Kidney (tissue), 14 donors: Measurements from ENCODE around the gene ARHGEF40. TPM values are rescaled to one million over a fixed set of nuclear protein-coding genes. Genes with fewer than 3 reads are reported as not detected.

Source experiments
- DNase-seq, 5 donors: peaks; one replicate each; pipeline ENCODE4 v3.0.0-alpha.2; 2013 to 2020
- FAIRE-seq: peaks from 2 replicates; lab custom pipeline; 2012; peaks lifted over from hg19 to GRCh38; lab: Jason Lieb, UNC
- H3K27ac ChIP-seq, 2 donors: one replicate each; pipeline ENCODE4 v1.7.0; 2013; ENCODE audit warnings: low read depth in 2 of 2, low read length in 2 of 2, inconsistent platforms in 1 of 2
- H3K27me3 ChIP-seq: one replicate; pipeline ENCODE4 v1.7.1; 2013; ENCODE audit warnings: low read length, inconsistent platforms; ENCODE audit not compliant: control insufficient read depth, insufficient read depth
- H3K36me3 ChIP-seq, 3 donors: one replicate each; pipeline versions ENCODE4 v1.7.0 to v1.7.1; 2013; ENCODE audit warnings: low read length in 3 of 3, control low read depth in 1 of 3, inconsistent platforms in 1 of 3; ENCODE audit not compliant: insufficient read depth in 3 of 3, control insufficient read depth in 2 of 3
- H3K4me1 ChIP-seq, 3 donors: one replicate each; pipeline versions ENCODE4 v1.7.0 to v1.7.1; 2013; ENCODE audit warnings: low read length in 3 of 3, inconsistent platforms in 1 of 3, low read depth in 1 of 3; ENCODE audit not compliant: control insufficient read depth in 2 of 3, insufficient read depth in 2 of 3
- H3K4me3 ChIP-seq, 3 donors: one replicate each; pipeline versions ENCODE4 v1.7.0 to v1.8.1; 2013; ENCODE audit warnings: low read length in 3 of 3, control low read depth in 1 of 3, inconsistent platforms in 1 of 3
- H3K9ac ChIP-seq, 3 donors: one replicate each; pipeline versions ENCODE4 v1.7.0 to v1.7.1; 2013; ENCODE audit warnings: low read length in 3 of 3, control low read depth in 1 of 3, inconsistent platforms in 1 of 3
- H3K9me3 ChIP-seq, 3 donors: one replicate each; pipeline versions ENCODE4 v1.7.0 to v1.7.1; 2013; ENCODE audit warnings: low read length in 3 of 3, control low read depth in 1 of 3, inconsistent platforms in 1 of 3; ENCODE audit not compliant: control insufficient read depth in 2 of 3, insufficient read depth in 1 of 3
- intact Hi-C: fragments of 100-400 bp; cut with DNase I; formaldehyde crosslinking; loops from one replicate; pipeline ENCODE4 v1.11.1; 2022
- polyA plus RNA-seq: library from polyadenylated mRNA; stranded (reverse); fragments of 350-450 nt; fragmentation: Illumina TruSeq; extraction: RNeasy Lipid Tissue Mini Kit (QIAGEN cat#74804); gene quantifications from one replicate; pipeline ENCODE4 v1.2.3, GENCODE V29; 2014; ENCODE audit warnings: low read depth, low replicate concordance; ENCODE audit not compliant: insufficient read depth
- total RNA-seq: library from RNA; stranded (reverse); fragmentation: NEBNext Ultra II Directional; extraction: Animal tissue kit (Norgen Biotek cat#: 25700); gene quantifications from one replicate; pipeline ENCODE4 v1.2.1, GENCODE V29; 2021
- TF ChIP-seq, protein P1 (sequence below): IDR thresholded peaks from 3 replicates; pipeline ENCODE4 v1.5.1; 2012; ENCODE audit warnings: mild to moderate bottlenecking, moderate library complexity, borderline replicate concordance; ENCODE audit not compliant: insufficient read depth; ENCODE audit errors: extremely low read depth
- donor health status: control.
- donor health status: control.
- donor health status: control.
- donor health status: control.
- donor health status: control.
- donor health status: DM: yes; HTN: yes; CAD: no.
- donor health status: Normal renal cell carcinoma (clear cell type).

The ARHGEF40 gene
- total and polyA plus RNA-seq, 2 donors from 2014 or later = 15.9 to 25.6 TPM

DNA sequence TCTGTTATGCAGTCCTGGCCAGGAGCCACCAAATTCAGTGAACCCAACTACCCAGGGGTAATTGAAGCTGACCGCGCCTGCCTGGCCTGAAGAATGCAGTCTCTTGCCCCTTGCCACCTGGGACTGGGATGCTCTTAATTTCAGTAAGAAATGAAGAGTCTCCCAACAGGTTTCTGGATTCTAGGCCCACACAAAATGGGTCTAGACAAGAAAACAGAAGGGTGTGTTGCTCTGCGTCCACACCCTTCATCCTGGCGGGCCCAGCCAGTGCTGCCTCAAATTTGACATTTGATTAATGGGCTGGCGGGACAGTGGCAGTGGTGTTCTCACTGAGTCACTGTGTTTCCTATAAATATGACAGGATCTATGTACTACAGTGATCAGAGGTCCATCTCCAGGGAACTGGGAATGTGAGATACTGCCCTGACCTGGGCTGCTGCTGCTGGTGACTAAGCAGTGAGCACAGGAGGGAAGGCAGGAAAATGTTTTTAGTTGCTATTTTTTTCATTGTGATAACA, 37.2 kb downstream of the ARHGEF40 start:
- intact Hi-C loops = no loop called here
- no peak for FAIRE-seq
- Histone ChIP-seq H3K4me3 (no peak overlapping the region), H3K27ac (peak overlapping the region; percentile 5 to 81), H3K9ac (no peak overlapping the region), H3K27me3 (no peaks in the 10 kb centered on the region), H3K36me3 (no peaks in the 10 kb centered on the region), H3K9me3 (no peaks in the 10 kb centered on the region), H3K4me1 (peaks cover 6 to 32% (median 27%) of the 10 kb centered on the region in 3 donors)
- TF ChIP-seq, protein P1, sequence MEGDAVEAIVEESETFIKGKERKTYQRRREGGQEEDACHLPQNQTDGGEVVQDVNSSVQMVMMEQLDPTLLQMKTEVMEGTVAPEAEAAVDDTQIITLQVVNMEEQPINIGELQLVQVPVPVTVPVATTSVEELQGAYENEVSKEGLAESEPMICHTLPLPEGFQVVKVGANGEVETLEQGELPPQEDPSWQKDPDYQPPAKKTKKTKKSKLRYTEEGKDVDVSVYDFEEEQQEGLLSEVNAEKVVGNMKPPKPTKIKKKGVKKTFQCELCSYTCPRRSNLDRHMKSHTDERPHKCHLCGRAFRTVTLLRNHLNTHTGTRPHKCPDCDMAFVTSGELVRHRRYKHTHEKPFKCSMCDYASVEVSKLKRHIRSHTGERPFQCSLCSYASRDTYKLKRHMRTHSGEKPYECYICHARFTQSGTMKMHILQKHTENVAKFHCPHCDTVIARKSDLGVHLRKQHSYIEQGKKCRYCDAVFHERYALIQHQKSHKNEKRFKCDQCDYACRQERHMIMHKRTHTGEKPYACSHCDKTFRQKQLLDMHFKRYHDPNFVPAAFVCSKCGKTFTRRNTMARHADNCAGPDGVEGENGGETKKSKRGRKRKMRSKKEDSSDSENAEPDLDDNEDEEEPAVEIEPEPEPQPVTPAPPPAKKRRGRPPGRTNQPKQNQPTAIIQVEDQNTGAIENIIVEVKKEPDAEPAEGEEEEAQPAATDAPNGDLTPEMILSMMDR = no peak
- no peak for DNase-seq

DNA sequence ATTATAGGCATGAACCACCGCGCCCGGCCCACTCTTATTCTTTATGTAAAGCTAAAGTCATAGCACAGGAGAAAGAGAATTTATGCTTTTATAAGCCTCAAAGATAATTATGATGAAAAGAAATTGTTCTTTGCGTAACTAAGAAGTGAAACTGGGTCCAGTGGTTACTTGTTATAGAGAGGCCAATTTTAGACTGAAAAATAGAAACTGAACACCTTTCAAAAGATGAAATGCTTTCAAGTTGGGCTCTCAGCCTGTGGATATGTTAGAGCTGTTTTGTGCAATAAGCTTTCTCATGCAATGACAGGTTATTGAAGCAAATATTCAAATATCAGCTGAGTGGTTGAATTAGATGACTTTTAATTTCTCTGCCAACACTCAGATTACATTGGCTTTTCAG, 38.7 kb downstream of the ARHGEF40 start:
- TF ChIP-seq, protein P1 = no peak

DNA sequence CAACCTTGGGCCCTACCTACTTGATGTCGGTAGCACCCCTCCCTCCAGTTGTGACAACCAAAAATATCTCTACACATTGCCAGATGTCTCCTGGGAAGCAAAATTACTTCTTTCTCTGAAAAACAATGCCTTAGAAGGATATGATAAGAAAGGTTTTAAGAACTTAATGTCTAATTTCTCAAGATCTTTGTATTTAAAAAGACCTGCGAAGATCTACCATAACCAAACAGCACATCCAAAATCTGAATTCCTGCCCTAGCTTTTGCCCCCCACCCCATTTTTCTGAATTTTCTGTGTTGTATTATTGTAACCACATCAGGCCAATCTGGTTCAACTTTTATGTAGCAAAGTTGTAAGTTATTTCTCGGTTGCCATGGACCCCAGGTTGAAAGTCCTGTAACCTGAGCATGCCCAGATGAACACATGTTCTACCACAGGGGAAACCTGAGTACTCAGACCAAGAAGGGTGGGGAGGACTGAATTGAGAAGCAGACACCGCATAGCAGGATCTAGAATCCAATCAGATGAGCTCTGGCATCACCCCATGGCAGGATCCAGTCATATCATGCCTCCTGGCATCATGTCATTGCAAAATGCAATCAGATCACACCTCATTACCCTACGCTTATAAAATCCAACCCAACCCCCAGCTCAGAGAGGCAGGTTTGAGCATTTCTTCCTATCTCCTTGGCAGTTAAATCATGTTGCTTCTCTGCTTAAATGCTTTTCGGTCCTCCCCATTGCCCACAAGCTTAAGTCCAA, 39.5 kb downstream of the ARHGEF40 start:
- DNase-seq (peak in 4 of 5 donors; percentile 68 to 91 (median 84)), FAIRE-seq (no peak)
- TF ChIP-seq, protein P1 = no peak
- Histone ChIP-seq H3K27ac (no peak overlapping the region), H3K4me3 (no peak overlapping the region), H3K4me1 (peaks cover 6 to 22% (median 19%) of the 10 kb centered on the region in 3 donors), H3K9me3 (no peaks in the 10 kb centered on the region), H3K27me3 (no peaks in the 10 kb centered on the region), H3K36me3 (no peaks in the 10 kb centered on the region), H3K9ac (no peak overlapping the region)
- intact Hi-C loops = no loop called here

More for the DNA sequence above, 38.7 kb downstream of the ARHGEF40 start:
- Histone ChIP-seq H3K36me3 (no peaks in the 10 kb centered on the region), H3K9me3 (no peaks in the 10 kb centered on the region), H3K4me3 (no peak overlapping the region), H3K27me3 (no peaks in the 10 kb centered on the region), H3K4me1 (peaks cover 6 to 22% (median 22%) of the 10 kb centered on the region in 3 donors), H3K27ac (no peak overlapping the region), H3K9ac (no peak overlapping the region)
- DNase-seq (no peak), FAIRE-seq (no peak)
- intact Hi-C loops = no loop called here
